Ovary (tissue), 3 donors: Measurements from ENCODE around the gene S100A5.

Source experiments
- EP300 ChIP-seq: sonication (generic); formaldehyde crosslinking; IDR thresholded peaks from one replicate; pipeline ENCODE4 v1.6.1; 2017; ENCODE audit warnings: antibody characterized with exemption
- POLR2A ChIP-seq: fragments of 450-650 bp; IDR thresholded peaks from one replicate; pipeline ENCODE4 v1.6.1; 2017; ENCODE audit warnings: antibody characterized with exemption, mild to moderate bottlenecking, moderate library complexity
- TF ChIP-seq, protein P1 (sequence below), 3 donors: fragments of 450-650 bp in 2 of 3; fragments of 200-600 bp in 1 of 3; IDR thresholded peaks; one replicate each; pipeline versions ENCODE4 v1.5.1 to v1.8.0; 2016 to 2022; ENCODE audit warnings: antibody characterized with exemption in 3 of 3, mild to moderate bottlenecking in 1 of 3
- donor health status: DM: no; HTN: no; CAD: no.

DNA sequence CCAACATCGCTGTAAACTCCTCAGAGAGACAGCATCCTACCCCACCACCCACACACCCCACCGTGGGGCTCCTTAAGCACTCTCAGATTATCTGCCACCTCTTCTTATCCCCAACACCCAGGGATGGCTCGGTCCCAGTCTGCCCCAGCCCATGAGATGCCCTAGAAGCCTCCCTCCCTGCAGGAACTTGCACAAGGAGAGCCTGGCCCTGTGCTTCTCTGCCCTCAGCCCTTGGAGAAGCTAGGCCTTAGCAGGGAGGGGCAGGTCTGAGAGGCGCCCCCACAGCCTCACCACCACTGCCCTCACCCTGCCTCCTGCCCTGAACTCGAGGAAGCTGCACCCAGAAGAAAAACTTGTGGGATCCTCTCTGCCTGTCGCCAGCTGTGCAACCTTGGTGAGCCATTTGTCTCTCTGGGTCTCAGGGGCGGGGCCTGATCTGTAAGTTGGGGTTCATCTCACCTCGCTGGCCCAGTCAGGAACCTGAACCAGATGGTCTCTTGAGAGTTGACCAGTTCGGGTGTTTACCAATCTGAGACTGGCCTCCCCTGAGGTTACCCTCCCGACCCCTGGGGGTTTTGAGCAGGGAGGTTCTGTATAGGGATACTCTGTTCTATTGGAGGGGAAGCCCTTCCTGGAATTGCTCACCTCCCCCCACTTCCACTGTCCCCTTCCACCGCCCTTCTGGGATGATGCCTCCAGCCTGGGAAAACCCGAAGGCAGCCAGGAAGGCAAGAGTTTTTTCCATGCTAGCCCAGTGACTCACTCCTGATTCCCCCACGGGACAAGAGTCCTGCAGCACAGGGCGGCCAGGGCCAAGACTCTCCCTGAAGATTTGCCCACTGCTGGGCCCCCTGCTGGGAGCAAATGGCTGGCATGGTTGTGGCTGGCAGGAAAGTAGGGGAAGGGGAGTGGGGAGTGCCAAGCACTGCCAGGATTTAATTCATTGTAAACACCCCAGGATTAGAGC lies 8.3 kb upstream of the S100A5 start, which contains the start of gene S100A3:
- TF ChIP-seq EP300 = no peak
- TF ChIP-seq, protein P1, sequence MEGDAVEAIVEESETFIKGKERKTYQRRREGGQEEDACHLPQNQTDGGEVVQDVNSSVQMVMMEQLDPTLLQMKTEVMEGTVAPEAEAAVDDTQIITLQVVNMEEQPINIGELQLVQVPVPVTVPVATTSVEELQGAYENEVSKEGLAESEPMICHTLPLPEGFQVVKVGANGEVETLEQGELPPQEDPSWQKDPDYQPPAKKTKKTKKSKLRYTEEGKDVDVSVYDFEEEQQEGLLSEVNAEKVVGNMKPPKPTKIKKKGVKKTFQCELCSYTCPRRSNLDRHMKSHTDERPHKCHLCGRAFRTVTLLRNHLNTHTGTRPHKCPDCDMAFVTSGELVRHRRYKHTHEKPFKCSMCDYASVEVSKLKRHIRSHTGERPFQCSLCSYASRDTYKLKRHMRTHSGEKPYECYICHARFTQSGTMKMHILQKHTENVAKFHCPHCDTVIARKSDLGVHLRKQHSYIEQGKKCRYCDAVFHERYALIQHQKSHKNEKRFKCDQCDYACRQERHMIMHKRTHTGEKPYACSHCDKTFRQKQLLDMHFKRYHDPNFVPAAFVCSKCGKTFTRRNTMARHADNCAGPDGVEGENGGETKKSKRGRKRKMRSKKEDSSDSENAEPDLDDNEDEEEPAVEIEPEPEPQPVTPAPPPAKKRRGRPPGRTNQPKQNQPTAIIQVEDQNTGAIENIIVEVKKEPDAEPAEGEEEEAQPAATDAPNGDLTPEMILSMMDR (IDR thresholded peaks at IDR 0.05) = no peak
- no peak for TF ChIP-seq POLR2A
